Activated gamma-delta T cell (primary cell): Measurements from ENCODE around the gene TRAF1.

Experiments used
- DNase-seq: peaks from one replicate; lab custom pipeline; 2025; lab: John Stamatoyannopoulos, UW

Gene TRAF1

DNA sequence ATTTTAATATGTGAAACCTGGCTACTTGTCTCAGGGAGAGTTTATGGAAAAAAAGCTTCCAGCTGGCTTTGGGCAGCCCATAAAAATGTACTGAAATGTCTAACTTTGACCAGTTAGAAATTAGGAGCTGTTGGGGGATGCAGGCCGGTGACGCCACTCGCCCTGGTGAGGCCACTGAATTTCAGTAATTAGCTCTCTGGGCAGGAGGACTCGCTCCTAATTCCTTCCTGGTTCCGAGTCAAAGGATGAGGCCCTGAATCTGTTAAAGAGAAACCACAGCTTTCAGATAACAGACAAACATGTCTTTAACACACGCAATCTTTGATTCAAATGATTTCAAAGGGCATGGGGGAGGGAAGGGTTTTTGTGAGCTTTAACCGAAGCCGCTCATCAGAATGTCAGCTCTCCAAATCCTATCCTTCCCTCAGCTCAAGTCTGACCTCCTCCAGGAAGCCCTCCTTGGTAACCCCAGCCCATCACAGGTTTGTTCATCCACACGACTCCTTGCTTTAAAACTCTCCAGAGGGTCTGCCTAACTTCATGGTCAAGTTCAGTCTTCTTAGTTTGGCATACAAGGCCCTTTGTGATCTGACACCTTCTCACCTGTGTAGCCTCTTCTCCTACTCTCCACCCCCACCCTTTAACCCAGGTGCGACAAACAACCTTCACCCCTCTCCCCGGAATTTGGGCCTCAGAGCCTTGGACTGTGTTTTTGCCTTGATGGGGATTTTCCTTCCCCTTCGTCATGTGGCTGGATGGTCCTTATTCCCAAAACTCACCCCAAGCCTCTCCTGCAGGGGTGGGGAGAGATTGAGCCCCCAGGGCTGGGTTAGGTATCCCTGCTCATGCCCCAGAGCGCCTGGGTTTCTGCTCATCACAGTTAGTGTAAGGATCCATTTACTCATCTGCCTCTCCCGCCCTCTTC, 36.0 kb downstream of the TRAF1 start:
- no peak for DNase-seq

DNA sequence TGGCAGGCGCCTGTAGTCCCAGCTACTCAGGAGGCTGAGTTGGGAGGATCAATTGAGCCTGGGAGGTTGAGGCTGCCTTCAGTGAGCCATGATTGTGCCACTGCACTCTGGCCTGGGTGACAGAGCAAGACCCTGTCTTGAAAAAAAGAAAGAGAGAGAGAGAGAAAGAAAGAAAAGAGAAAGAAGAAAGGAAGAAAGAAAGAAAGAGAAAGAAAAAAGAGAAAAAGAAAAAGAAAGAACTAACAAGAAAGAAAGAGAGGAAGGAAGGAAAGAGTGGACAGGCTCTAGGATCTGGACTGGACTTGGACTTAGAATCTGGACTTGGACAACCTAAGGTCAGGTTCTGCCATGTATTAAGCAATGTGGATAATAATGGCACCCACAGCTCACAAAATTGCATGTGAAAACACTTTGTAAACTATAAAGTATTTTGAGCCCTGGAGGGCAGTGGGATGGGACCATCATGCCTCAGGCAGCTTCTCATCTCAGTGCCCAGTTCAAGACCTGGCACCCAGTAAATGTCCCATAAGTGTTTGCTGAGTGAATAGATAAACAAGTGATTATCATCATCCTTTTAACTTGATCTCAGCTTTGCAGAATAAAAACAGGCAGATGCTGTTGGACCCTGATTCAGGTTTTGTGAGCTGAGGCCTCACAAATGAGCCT, 36.9 kb downstream of the TRAF1 start:
- DNase-seq: no peak

DNA sequence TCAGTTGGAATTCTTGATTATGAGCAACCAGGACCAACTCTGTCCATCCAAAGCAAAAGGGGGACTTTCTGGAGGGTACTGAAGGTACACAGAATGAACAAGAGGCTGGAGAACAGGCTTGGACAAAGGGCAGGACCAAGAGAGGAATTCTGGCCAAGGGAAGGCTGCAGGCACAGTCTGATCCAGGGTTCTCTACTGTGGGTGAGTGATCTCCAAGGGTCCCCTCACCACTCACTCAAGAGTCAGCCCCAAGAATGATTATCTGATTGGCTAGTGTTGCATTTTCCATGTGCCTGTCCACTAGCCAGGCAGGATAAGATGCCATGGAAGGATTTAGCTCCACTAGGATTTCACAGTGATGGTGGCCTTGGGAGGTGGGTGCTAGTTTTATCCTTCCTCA, 38.0 kb downstream of the TRAF1 start:
- DNase-seq: no peak

GRCh38 chr9:120886490-120886967, 40.1 kb downstream of the TRAF1 start:
- no peak for DNase-seq

GRCh38 chr9:120885958-120886357, 40.6 kb downstream of the TRAF1 start:
- no peak for DNase-seq

GRCh38 chr9:120885457-120885856, 41.1 kb downstream of the TRAF1 start:
- no peak for DNase-seq

DNA sequence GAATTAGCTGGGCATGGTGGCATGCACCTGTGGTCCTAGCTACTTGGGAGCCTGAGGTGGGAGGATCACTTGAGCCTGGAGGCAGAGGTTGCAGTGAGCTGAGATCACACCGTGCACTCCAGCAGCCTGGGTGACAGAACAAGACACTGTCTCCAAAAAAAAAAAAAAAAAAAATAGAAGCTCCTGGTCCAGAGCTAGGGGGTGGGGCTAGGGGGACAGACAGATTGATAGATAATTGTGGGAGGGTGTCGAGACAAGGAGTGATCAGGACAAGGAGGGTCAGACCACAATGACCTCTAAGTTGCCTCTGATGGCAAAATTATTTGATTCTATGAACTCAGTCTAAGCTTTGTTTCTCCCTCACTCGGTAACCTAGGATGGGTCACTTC, 43.0 kb downstream of the TRAF1 start:
- no peak for DNase-seq

DNA sequence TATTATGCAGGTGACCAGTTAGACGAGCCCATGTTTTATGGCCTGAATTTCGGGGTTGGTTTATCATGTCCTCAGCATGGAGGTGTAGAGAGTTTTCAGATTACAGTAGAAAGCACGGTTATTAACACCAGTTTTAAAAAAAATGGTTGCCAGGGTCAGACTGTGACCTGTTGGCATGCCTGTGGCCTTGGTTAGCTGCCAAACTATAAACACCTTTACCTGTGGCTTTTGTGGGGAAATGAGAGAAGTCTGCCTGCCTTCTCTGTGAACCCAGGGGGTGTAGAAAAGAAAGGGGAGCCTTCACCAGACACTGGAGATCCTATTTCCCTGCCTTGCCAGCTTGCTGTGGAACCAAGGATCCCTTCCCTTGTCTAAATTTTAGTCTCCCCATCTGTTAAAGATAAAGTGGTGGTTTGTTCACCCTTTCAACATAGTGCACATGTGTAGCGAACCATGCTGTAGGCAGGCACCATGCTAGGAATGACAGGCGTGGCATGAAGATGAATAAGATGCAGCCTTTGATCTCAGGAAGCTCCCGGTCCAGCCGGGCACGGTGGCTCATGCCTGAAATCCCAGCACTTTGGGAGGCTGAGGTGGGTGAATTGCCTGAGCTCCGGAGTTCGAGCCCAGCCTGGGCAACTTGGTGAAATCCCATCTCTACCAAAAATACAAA, 43.5 kb downstream of the TRAF1 start:
- DNase-seq: no peak

DNA sequence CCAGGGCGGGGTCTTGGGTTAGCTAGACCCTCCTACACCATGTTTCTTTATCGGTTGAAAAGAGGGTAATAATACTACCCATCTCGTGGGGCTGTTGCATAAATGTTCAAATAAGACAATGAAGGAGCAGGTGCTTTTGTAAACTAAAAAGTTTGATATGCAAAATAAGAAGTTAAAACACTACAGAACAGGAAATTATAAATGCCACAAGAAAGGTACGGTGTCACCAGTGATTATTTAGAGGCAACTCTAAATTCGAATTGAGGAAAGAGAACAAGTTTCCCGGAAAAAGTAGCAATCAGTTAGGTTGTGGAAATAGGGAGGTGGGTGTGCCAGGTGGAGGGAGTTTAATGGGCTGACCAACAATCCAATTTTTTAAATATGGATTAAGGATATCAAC, 47.1 kb downstream of the TRAF1 start:
- no peak for DNase-seq

- DNase-seq: no peak
These were observed 48.1 kb downstream of the TRAF1 start for GRCh38 chr9:120878188-120879130.

DNA sequence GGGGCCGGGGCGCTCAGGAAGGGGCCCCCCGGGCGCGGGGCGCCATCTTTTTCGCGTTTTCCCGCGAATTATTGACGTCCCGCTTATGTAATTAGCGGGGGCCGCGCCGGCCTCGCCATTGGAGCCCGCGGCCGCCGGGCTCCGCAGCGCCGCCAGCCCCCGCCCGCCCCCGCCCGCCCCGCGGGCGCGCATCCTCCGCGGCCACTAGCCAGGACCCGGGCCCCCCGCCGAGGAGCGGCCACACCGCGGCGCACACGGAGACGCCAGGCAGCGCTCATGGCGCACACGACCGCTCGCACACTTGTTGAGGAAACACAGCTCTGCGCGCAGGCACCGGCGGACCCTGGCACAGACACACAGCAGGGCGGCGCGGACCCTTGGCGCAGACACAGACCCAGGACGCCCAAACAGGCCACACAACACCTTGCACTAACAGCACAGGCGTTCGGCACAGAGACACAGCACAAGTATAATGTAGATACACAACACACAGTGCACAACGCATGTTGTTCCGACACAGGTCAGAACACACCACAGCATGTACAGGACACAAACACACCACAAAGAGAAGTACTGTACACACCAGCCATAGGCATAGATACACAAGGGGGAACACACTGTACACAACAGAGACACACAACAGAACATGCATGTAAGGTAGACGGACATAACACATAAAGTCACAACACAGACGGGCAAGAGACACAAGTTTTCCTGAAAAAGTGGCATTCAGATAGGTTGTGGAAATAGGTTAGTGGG, 49.1 kb downstream of the TRAF1 start:
- peak; percentile 57 for DNase-seq

GRCh38 chr9:120876842-120877240, 49.8 kb downstream of the TRAF1 start, which contains the start of gene PHF19:
TSS of gene PHF19 (minus strand) at chr9:120877188. CDS start at chr9:120874741, 2,447 bp downstream.
- peak; percentile 43 for DNase-seq

GRCh38 chr9:120875954-120876841, 50.4 kb downstream of the TRAF1 start:
- peak; percentile 71 for DNase-seq

DNA sequence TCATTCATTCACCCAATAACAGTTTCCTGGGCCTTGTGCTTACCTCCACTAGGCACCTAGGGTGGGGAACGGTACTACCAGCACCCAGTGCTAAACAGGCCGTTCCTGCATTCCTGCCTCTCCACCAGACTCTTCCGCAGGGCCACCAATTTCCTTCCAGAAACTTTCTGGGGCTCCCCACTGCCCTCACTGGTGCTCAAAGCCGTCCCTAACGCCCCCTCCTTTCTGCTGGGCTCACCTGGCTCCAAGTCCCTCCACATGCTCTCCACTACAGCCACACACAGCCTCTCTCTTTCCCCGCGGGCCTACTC, 51.0 kb downstream of the TRAF1 start:
- no peak for DNase-seq

DNA sequence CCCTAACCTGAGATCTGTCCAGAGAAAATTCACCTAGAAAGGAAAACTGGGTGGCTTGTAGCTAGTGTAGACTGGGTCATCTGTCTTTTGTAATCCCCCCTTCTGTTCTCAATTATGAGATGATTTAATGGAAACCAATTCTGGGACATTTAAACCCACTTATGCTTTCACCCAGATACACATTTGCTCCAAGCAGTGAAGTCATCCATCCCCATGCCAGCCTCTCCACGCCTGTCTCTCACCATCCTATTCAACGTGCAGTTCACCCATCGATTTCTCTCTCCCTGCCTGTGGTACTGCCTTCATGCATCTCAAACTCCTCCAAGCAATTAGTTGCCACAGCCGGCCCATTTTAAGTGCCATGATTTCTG, 51.4 kb downstream of the TRAF1 start:
- DNase-seq: no peak

- no peak for DNase-seq
These were observed 52.1 kb downstream of the TRAF1 start for GRCh38 chr9:120874226-120875194.

DNA sequence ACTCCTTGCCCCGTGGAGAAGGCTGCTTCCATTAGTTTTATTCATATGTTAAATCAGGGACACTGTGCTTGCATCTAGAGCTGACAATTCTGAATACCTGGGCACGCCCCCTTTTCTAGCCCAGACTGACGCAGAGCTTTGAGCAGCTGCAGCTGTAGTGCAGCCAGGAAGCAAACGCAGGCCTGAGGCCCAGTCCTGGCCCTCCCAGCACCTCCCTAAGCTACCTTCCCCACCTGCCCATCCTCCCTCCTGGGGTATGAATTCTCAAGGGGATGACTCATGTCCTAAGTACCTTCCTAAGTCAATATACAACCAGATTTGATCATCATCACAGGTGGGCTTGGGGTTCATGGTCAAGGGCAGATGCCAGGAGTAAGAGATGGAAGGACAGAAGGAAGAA, 53.1 kb downstream of the TRAF1 start:
- DNase-seq: no peak

DNA sequence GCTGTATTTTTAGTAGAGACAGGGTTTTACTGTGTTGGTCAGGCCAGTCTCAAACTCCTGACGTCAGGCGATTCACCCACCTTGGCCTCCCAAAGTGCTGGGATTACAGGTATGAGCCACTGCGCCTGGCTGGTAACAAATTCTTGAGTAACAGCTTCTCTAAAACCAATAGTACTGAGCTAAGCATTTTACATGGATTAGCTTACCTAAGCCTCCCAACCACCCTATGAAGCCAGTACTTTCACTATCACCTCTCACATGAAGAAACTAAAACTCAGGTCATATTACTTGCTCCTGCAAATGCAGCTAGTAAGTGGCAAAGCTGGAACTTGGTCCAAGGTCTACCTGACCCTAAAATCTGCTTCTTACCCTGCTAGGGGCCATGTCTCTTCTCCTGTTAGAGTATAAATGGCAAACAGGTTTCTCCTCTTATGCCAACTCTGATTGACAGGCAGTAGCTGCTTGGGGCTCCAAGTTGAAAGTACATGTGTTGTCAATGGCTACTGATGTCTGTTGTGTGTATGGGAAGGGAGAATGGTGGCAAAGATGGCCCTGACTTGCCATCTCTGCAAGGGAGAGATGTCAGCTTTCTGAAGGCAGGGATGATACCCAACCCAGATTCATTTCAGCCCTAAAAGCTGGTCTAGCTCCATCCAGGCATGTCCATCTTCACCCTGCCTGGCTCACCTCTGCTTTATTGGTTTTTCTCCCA, 53.6 kb downstream of the TRAF1 start:
- DNase-seq: no peak
